CD4-positive, alpha-beta T cell treated with Interleukin-15 for 1 hour (primary cell): ENCODE measurements around the gene IL16.
"Not testable (repeated sequence)": the region's sequence is repeated elsewhere in the genome, so short reads cannot be mapped to it uniquely, and the experiment has no call there.

ENCODE experiments used
- DNase-seq: peaks from one replicate; pipeline ENCODE4 v3.0.0-alpha.2; 2020

Gene IL16

GRCh38 chr15:81317642-81318017 is 121.0 kb downstream of the IL16 start:
- DNase-seq: no peak

- DNase-seq: no peak
Measured at GRCh38 chr15:81321667-81322066, 125.0 kb downstream of the IL16 start.

GRCh38 chr15:81322676-81323253 is 126.1 kb downstream of the IL16 start:
- no peak for DNase-seq

- no peak for DNase-seq
Measured at GRCh38 chr15:81323559-81323943, 126.9 kb downstream of the IL16 start.

- DNase-seq: peak; percentile 94
Measured at GRCh38 chr15:81323944-81324881, 127.5 kb downstream of the IL16 start, which contains the start of gene STARD5. TSS of gene STARD5 (minus strand) at chr15:81324141. CDS start at chr15:81324099, 42 bp downstream.

GRCh38 chr15:81326466-81327212 is 130.0 kb downstream of the IL16 start:
- no peak for DNase-seq

- DNase-seq: no peak
Measured at GRCh38 chr15:81327516-81327915, 130.8 kb downstream of the IL16 start.

GRCh38 chr15:81329446-81329845 is 132.8 kb downstream of the IL16 start:
- no peak for DNase-seq

GRCh38 chr15:81330366-81331090 is 133.8 kb downstream of the IL16 start:
- no peak for DNase-seq

GRCh38 chr15:81331141-81331540 is 134.5 kb downstream of the IL16 start:
- not testable (repeated sequence) for DNase-seq

- DNase-seq: no peak
Measured at GRCh38 chr15:81331600-81331999, 134.9 kb downstream of the IL16 start.

- DNase-seq: no peak
Measured at GRCh38 chr15:81332326-81332725, 135.6 kb downstream of the IL16 start.

GRCh38 chr15:81333363-81333762 is 136.7 kb downstream of the IL16 start:
- DNase-seq: no peak

GRCh38 chr15:81334768-81335435 is 138.2 kb downstream of the IL16 start:
- no peak for DNase-seq

- no peak for DNase-seq
Measured at GRCh38 chr15:81335631-81336030, 139.0 kb downstream of the IL16 start.

GRCh38 chr15:81336568-81336967 is 139.9 kb downstream of the IL16 start:
- peak; percentile 53 for DNase-seq

GRCh38 chr15:81337241-81337640 is 140.6 kb downstream of the IL16 start:
- no peak for DNase-seq

GRCh38 chr15:81337713-81338157 is 141.1 kb downstream of the IL16 start:
- DNase-seq: no peak

- no peak for DNase-seq
Measured at GRCh38 chr15:81338170-81339007, 141.7 kb downstream of the IL16 start.

- DNase-seq: no peak
Measured at GRCh38 chr15:81339321-81339720, 142.6 kb downstream of the IL16 start.

GRCh38 chr15:81339851-81340250 is 143.2 kb downstream of the IL16 start:
- DNase-seq: no peak
